Measurements from ENCODE around the gene TLR10. TPM values are rescaled to one million over a fixed set of nuclear protein-coding genes. Genes with fewer than 3 reads are reported as not detected.
"Not testable (repeated sequence)": the region's sequence is repeated elsewhere in the genome, so short reads cannot be mapped to it uniquely, and the experiment has no call there.

TLR10 gene, protein sequence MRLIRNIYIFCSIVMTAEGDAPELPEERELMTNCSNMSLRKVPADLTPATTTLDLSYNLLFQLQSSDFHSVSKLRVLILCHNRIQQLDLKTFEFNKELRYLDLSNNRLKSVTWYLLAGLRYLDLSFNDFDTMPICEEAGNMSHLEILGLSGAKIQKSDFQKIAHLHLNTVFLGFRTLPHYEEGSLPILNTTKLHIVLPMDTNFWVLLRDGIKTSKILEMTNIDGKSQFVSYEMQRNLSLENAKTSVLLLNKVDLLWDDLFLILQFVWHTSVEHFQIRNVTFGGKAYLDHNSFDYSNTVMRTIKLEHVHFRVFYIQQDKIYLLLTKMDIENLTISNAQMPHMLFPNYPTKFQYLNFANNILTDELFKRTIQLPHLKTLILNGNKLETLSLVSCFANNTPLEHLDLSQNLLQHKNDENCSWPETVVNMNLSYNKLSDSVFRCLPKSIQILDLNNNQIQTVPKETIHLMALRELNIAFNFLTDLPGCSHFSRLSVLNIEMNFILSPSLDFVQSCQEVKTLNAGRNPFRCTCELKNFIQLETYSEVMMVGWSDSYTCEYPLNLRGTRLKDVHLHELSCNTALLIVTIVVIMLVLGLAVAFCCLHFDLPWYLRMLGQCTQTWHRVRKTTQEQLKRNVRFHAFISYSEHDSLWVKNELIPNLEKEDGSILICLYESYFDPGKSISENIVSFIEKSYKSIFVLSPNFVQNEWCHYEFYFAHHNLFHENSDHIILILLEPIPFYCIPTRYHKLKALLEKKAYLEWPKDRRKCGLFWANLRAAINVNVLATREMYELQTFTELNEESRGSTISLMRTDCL
- polyA plus RNA-seq (ENCODE audit: insufficient read length in 3 of 3): under 1 TPM; 0.45 to 0.76 (median 0.57) TPM
- long read RNA-seq, donor 1: 0 reads
- long read RNA-seq, donor 2: 0 reads
- long read RNA-seq, donor 3: 0 reads
- long read RNA-seq, donor 4, partial matches to known transcripts: 0 of 1 reads
- long read RNA-seq, donor 4, other reads (novel, unspliced or antisense): 0 of 1 reads
- long read RNA-seq, donor 5: 0 reads
- long read RNA-seq, donor 6: 0 reads
- long read RNA-seq, donor 7, partial matches to known transcripts: 0 of 2 reads
- long read RNA-seq, donor 7, other reads (novel, unspliced or antisense): 0 of 2 reads
- long read RNA-seq, donor 8: 0 reads
- long read RNA-seq, donor 9: 0 reads
- long read RNA-seq, donor 10, partial matches to known transcripts: 0 of 1 reads
- long read RNA-seq, donor 10, other reads (novel, unspliced or antisense): 0 of 1 reads
- long read RNA-seq, donor 11, partial matches to known transcripts: 0 of 1 reads
- long read RNA-seq, donor 11, other reads (novel, unspliced or antisense): 0 of 1 reads
- long read RNA-seq, donor 12: 0 reads
- long read RNA-seq, donor 13: 0 reads
- long read RNA-seq, donor 14: 0 reads
- long read RNA-seq, donor 15: 0 reads
- long read RNA-seq, donor 16: 0 reads

DNA sequence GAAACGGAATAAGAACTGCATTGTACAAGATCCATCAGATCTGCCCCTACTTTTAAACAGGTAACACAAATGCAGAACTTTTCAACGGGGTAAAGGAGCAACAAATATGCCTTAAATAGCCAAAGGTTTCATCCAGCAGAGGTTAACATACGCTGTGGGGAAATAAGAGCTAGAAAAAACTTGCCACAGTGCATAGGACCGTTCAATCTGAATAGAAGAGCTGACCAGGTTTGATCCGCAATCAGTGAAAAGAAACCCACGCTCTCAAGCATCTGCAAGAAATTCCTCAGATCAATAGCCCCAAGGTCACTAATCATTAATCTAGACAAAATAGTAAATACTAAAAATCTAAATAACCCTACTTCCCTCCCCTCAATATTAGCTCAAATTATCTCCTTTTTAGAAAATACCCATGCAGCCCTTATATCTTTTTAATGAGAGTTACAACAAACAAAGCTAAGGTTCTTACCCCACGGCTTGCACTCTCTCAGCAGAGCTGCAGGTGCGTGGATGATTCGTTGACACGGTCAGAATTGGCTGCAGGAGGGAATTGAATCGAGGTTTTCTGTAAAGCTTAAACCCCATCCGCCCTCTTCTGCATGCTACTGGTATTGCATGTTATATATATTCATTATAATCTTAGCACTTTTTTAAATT, at the start of gene TLR10:
TLR10 (minus strand) TSS at position 539 of the 657 bp plus-strand sequence. CDS start 7,400 bp downstream, outside the sequence.
- peak in 3 of 11 donors; percentile 33 to 56 (median 50) for DNase-seq (ENCODE audit: extremely low read depth in 1 of 11, low read depth in 9 of 11, low spot score in 4 of 11)

DNA sequence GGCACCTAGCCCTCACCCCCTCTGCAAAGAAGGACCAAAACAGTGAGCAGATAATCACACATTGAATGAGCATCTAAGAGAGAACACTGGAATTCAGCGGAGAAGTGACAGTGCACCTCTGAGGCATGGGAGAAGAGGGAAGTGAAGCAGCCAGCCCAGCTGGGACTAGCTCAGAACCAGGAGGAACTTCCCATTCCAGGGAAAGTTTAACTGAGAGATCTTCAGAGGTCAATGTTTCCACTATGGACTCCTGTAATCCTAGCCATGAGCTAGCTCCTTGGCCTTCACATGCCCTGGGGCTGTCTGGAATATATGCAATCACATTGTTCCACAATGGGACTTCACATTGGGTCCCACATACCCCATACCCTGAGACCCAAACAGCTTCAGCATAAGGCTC, 49.4 kb upstream of the TLR10 start:
- no peak for DNase-seq (ENCODE audit: extremely low read depth in 1 of 11, low read depth in 9 of 11, low spot score in 4 of 11)

DNA sequence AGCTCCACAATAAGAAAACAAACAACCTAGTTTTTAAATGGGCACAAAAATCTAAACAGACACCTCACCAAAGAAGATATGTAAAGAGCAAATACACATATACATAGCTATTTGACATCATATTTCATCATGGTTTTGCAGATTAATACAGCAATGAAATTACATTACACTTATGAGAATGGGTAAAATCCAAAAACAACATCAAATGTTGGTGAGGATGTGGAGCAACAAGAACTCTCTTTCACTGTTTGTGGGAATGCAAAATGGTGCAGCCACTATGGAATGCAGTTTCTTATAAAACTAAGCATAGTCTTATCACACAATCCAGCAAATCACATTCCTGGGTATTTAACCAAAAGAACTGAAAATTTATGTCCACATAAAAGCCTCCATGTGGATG, 48.9 kb upstream of the TLR10 start:
- no peak for DNase-seq (ENCODE audit: extremely low read depth in 1 of 11, low read depth in 9 of 11, low spot score in 4 of 11)

DNA sequence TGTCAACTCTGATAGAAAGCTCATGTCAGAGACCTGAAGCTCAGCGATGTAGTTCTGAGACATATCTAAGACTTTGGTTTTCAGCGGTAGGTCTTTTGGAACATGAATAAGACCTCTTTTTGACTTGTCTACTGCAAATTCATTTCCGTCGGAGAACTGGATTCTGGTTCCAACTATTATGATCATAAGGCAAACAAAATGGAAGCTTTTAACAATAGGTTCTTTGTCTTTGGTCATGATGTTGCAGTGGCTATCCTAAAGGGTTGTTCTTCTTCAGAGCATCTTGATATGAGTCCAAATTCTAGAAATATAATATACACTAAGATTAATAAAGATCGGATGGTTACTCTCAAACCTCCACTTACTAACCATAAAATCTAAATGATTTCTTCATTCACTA, 46.4 kb upstream of the TLR10 start:
- no peak for DNase-seq (ENCODE audit: extremely low read depth in 1 of 11, low read depth in 9 of 11, low spot score in 4 of 11)

DNA sequence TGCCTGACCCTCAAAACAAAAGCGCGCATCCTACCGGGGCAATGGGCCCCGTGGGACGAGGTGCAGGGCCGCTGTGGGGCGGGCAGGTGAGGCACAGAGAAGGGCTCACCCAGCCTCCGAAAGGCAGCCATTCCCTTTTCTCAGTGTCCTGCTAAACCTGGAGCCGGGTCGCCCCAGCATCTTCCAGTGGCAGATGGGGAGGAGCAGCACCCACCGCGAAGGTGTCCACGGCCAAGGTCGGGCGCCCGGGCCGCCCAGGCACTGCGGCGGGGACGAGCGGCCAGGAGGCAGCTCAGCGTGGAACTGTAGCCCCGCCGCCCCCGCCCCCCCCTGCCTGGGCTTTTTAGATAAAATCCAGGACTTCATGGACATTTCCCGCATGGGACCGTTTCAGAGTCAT, 41.0 kb upstream of the TLR10 start:
- no peak for DNase-seq (ENCODE audit: extremely low read depth in 1 of 11, low read depth in 9 of 11, low spot score in 4 of 11)

DNA sequence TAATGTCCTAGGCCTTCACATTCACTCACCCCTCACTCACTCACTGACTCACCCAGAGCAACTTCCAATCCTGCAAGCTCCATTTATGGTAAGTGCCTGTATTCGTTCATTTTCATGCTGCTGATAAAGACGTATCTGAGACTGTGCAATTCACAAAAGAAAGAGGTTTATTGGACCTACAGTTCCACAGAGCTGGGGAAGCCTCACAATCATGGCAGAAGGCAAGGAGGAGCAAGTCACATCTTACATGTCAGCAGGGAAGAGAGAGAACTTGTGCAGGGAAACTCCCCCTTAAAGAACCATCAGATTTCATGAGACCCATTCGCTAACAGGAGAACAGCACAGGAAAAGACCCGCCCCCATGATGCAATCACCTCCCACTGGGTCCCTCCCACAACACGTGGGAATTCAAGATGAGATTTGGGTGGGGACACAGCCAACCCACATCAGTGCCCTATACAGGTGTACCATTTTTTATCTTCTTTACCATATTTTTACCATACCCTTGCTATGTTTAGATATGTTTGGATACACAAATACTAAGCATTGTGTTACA, 40.0 kb upstream of the TLR10 start:
- DNase-seq (ENCODE audit: extremely low read depth in 1 of 11, low read depth in 9 of 11, low spot score in 4 of 11): no peak

DNA sequence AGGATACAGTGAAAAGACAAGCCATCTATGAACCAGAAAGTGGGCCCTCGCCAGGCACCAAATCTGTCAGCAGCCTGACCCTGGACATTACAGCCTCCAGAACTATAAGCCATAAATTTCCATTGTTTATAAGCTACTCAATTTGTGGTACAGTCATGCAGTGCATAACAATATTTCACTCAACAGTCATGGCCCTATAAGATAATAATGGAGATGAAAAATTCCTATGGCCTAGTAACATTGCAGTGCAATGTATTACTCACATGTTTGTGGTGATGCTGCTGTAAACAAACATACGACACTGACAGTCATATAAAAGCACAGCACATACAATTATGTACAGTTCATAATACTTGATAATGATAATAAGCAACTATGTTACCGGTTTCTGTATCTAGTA, 38.9 kb upstream of the TLR10 start:
- no peak for DNase-seq (ENCODE audit: extremely low read depth in 1 of 11, low read depth in 9 of 11, low spot score in 4 of 11)

DNA sequence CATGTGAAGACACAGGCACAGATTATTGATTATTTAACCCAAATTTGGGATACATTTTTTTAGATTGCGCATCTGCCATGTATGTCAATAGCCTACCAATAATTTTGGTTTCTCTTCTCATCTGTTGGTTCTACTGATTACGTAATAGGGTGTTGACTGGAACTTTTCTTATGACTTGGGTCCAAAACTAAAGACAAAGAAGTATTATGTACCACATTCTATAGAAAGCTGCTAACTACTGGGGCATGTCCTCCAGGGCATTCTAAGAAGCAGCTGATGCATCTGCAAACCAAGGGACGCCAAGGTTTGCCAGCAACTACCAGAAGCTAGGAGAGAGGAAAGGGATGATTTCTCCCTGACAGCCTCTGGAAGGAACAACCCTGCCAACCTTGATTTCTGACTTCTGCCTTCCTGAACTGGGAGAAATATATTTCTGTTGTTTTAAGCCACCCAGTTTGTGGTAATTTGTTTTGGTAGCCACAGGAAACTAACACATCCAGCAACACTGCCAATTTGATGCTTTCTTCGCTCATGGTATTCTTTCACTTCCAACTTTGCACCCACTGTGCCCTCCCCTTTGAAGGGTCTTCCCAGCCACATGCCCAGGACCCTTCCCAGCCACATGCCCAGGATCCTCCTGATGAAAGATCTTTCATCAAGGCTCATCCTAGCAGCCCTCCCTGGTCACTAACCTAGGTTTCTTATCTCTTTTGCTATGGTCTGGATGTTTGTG, 37.7 kb upstream of the TLR10 start:
- no peak for DNase-seq (ENCODE audit: extremely low read depth in 1 of 11, low read depth in 9 of 11, low spot score in 4 of 11)

DNA sequence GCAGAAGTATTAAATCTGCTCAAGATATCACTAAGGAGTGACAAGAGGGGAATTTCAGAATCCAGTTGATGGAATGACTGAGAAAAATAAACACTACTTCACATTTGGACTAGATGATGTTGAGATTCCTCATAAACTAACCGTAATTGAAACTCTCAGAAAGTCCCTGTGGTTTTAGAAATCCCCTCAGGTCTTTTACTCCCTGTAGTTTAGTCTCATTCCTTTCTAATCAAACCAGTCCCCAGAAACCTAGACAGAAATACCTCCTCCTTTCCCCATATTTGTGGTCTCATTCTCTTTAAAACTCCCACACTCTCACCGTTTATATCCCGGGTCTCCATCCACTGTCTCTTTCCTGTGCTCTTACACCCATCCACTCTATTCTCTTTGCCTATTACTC, 36.8 kb upstream of the TLR10 start:
- no peak for DNase-seq (ENCODE audit: extremely low read depth in 1 of 11, low read depth in 9 of 11, low spot score in 4 of 11)

DNA sequence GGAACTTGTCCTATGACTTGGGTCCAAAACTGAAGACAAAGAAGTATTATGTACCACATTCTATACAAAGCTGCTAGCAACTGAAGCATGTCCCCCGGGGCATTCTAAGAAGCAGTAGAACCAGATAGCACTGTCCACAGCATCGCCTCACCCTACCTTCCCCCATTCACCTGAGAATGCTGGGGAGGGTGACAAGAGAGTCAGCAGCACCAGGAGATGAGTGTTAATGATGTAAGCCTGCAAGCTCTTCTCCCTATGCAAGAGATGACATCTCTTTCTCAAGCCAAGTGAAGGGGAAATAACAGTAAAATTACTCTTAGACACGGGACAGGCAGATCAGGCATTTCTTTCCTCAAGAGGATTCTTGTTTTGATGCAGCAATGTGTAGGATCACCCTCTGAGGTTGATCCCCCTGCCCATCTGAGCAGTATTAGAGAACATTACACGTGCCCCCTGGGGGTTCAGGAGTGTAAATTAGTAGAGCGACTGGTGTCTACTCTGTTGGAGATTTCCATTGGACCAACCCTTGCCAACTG, 35.7 kb upstream of the TLR10 start:
- no peak for DNase-seq (ENCODE audit: extremely low read depth in 1 of 11, low read depth in 9 of 11, low spot score in 4 of 11)

DNA sequence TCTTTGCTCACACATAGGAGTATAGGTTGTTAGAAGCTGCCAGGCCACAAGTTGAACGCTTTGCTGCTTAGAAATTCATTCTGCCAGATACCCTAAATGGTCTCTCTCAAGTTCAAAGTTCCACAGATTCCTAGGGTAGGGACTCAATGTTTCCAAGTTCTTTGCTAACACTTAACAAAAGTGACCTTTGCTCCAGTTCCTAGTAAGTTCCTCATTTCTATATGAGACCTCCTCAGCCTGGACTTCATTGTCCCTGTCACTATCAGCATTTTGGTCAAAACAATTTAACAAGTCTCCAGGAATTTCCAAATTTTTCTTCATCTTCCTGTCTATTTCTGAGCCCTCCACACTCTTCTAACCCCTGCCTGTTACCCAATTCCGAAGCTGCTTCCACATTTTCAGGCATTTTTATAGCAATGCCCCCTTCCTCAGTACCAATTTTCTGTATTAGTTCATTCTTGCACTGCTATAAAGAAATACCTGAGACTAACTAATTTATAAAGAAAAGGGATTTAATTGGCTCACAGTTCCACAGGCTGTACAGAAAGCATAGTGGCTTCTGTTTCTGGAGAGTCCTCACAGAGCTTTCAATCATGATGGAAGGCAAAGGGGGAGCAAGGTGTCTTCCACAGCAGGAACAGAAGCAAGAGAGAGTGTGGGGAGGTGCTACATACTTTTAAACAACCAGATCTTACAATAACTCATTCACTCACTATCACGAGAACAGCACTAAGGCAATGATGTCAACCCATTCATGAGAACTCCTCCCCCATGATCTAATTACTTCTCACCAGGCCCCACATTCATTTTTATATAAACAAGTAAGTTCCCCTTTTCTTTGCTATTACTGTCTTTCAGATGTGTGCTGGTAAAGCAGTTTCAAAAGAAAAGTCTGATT, 33.3 kb upstream of the TLR10 start:
- no peak for DNase-seq (ENCODE audit: extremely low read depth in 1 of 11, low read depth in 9 of 11, low spot score in 4 of 11)

DNA sequence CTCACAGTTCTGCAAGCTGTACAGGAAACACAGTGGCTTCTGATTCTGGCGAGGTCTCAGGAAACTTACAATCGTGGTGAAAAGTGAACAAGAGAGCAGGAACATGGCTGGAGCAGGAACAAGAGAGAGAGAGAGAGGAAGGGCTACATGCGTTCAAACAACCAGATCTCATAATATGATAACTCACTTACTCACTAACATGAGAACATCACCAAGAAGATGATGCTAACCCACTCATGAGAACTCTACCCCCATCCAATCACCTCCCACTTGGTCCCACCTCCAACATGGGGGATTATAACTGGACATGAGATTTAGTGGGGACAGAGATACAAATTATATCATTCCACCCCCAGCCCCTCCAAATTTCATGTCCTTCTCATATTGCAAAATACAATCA, 31.6 kb upstream of the TLR10 start:
- DNase-seq (ENCODE audit: extremely low read depth in 1 of 11, low read depth in 9 of 11, low spot score in 4 of 11): no peak

DNA sequence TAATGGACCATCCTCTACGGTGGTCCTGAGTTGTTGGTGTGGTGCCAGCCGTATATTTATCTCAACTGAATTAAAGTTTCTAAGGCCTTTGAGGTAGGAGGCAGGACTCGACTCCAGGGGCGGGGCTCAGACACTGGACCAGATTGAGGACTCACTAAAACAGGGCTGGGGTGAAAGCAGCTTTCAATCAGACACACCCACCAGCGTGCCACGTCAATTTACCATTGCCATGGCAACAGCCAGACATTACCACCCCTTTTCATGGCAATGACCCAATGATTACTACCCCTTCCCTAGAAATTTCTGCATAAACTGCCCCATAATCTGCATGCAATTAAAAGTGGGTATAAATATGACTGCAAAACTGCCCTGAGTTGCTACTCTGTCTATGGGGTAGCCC, 28.5 kb upstream of the TLR10 start:
- DNase-seq (ENCODE audit: extremely low read depth in 1 of 11, low read depth in 9 of 11, low spot score in 4 of 11): no peak

DNA sequence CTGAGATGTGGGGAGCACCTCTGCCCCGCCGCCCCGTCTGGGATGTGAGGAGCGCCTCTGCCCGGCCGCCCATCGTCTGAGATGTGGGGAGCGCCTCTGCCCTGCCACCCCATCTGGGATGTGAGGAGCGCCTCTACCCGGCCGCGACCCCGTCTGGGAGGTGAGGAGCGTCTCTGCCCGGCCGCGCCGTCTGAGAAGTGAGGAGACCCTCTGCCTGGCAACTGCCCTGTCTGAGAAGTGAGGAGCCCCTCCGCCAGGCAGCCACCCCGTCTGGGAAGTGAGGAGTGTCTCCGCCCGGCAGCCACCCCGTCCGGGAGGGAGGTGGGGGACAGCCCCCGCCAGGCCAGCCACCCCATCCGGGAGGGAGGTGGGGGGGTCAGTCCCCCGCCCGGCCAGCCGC, 24.7 kb upstream of the TLR10 start:
- not testable (repeated sequence) for DNase-seq (ENCODE audit: extremely low read depth in 1 of 11, low read depth in 9 of 11, low spot score in 4 of 11)

DNA sequence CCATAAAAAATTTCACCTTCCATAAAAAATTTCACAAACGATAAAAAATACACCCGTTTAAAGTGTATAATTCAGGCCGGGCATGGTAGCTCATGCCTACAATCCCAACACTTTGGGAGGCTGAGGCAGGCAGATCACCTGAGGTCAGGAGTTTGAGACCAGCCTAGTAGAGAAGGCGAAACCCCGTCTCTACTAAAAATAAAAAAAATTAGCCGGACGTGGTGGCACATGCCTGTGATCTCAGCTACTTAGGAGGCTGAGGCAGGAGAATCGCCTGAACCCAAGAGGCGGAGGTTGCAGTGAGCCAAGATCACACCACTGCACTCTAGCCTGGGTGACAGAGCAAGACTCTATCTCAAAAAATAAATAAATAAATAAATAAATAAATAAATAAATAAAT, 23.5 kb upstream of the TLR10 start:
- not testable (repeated sequence) for DNase-seq (ENCODE audit: extremely low read depth in 1 of 11, low read depth in 9 of 11, low spot score in 4 of 11)

DNA sequence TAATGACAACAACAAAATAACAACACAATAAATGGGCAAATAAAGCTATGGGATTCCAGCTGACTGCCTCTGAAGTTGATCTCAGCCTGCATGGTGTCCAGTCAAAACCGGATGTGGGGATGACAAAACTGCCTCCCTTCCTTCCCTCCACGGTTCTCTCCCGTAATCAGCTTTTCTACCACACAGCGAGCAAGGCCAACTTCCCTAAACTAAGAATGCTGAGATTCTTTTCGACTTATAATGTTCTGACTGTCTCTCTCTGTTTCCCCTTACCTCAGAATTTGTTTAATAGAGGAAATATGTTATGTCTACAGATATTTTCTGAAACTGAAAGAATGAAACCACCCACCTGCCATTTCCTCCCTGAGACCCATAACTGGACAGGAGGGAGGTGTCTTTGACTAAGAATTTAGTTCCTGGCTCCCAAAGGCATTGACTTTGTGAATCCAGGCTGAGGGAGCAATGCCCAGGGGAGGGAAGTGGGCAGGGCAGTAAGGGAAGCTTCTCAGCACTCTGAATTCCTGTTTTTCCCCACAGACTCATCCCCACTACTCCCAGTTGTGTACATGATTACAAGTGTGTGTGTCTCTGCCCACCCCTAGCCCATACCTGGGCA, 22.8 kb upstream of the TLR10 start:
- DNase-seq (ENCODE audit: extremely low read depth in 1 of 11, low read depth in 9 of 11, low spot score in 4 of 11): no peak
